Measurements from ENCODE around the gene IQSEC1. TPM values are rescaled to one million over a fixed set of nuclear protein-coding genes. Genes with fewer than 3 reads are reported as not detected.

IQSEC1 gene
- total RNA-seq, 1 experiment from 2014 or later, result 28.1 TPM

- no peaks in the 10 kb centered on the region; a peak in 1 of 4 replicates for H3K36me3 ChIP-seq (ENCODE audit: control insufficient read depth in 1 of 2, insufficient read depth in 2 of 2, low read length in 2 of 2)
- intact Hi-C loops (cut with micrococcal nuclease), result no loop called here
- no peaks in the 10 kb centered on the region for H4K20me1 ChIP-seq (ENCODE audit: insufficient read depth)
- H3K4me3 ChIP-seq (replicated peaks in 1 of 2; ENCODE audit: low read depth in 1 of 2, low read length in 2 of 2), result no peak overlapping the region
- no peaks in the 10 kb centered on the region for H3K4me1 ChIP-seq (ENCODE audit: control insufficient read depth in 1 of 2, insufficient read depth in 2 of 2, low read length in 2 of 2)
- DNase-seq (ENCODE audit: low read depth, low spot score) (no peak), ATAC-seq (no peak)
- H3K9me3 ChIP-seq (ENCODE audit: control insufficient read depth in 1 of 2, insufficient read depth in 1 of 2, low read depth in 1 of 2, low read length in 2 of 2), result no peaks in the 10 kb centered on the region
- H3K79me2 ChIP-seq (ENCODE audit: insufficient read depth, low read length), result no peaks in the 10 kb centered on the region
- ChIA-PET POLR2A (no interaction called here), RAD21 (ENCODE audit: low non-redundant PET in 1 of 2, low total read pairs in 2 of 2, uncharacterized antibody in 2 of 2, unreplicated experiment in 2 of 2) (no interaction called here), CTCF (no interaction called here)
- BruUV-seq (replicated peaks), result no TSS peak
- no peak overlapping the region for H3K27ac ChIP-seq (ENCODE audit: low read depth, low read length)
- no peak overlapping the region for H2AFZ ChIP-seq (ENCODE audit: low read depth, low read length, poor library complexity, severe bottlenecking)
- TF ChIP-seq EZH2phosphoT487 (IDR thresholded peaks at IDR 0.05; ENCODE audit: borderline replicate concordance) (no peak), ZNF274 (IDR thresholded peaks at IDR 0.05; ENCODE audit: low read depth, low read length) (no peak), ZFX (IDR thresholded peaks at IDR 0.05) (no peak), RAD21 (IDR thresholded peaks at IDR 0.05; ENCODE audit: low read depth) (no peak), ATF3 (IDR thresholded peaks at IDR 0.05) (no peak), CEBPB (IDR thresholded peaks at IDR 0.05; ENCODE audit: low read depth) (no peak), FOSL1 (IDR thresholded peaks at IDR 0.05; ENCODE audit: low read depth) (no peak), POLR2A (IDR thresholded peaks at IDR 0.05; ENCODE audit: borderline replicate concordance, extremely low read depth, insufficient read depth, insufficient read length) (no peak), EZH2 (IDR thresholded peaks at IDR 0.05) (no peak), SP1 (IDR thresholded peaks at IDR 0.05; ENCODE audit: low read depth) (no peak), JUND (IDR thresholded peaks at IDR 0.05) (no peak), SIN3A (IDR thresholded peaks at IDR 0.05; ENCODE audit: low read depth) (no peak), TCF7L2 (IDR thresholded peaks at IDR 0.05; ENCODE audit: borderline replicate concordance, extremely low read depth, insufficient read depth, insufficient read length) (no peak), POLR2AphosphoS5 (IDR thresholded peaks at IDR 0.05; ENCODE audit: low read depth, low read length) (no peak), CBX3 (IDR thresholded peaks at IDR 0.05; ENCODE audit: low read depth) (no peak)
- TF ChIP-seq, protein P1, sequence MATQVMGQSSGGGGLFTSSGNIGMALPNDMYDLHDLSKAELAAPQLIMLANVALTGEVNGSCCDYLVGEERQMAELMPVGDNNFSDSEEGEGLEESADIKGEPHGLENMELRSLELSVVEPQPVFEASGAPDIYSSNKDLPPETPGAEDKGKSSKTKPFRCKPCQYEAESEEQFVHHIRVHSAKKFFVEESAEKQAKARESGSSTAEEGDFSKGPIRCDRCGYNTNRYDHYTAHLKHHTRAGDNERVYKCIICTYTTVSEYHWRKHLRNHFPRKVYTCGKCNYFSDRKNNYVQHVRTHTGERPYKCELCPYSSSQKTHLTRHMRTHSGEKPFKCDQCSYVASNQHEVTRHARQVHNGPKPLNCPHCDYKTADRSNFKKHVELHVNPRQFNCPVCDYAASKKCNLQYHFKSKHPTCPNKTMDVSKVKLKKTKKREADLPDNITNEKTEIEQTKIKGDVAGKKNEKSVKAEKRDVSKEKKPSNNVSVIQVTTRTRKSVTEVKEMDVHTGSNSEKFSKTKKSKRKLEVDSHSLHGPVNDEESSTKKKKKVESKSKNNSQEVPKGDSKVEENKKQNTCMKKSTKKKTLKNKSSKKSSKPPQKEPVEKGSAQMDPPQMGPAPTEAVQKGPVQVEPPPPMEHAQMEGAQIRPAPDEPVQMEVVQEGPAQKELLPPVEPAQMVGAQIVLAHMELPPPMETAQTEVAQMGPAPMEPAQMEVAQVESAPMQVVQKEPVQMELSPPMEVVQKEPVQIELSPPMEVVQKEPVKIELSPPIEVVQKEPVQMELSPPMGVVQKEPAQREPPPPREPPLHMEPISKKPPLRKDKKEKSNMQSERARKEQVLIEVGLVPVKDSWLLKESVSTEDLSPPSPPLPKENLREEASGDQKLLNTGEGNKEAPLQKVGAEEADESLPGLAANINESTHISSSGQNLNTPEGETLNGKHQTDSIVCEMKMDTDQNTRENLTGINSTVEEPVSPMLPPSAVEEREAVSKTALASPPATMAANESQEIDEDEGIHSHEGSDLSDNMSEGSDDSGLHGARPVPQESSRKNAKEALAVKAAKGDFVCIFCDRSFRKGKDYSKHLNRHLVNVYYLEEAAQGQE (IDR thresholded peaks at IDR 0.05; ENCODE audit: low read depth), result no peak
- TF ChIP-seq, protein P2, sequence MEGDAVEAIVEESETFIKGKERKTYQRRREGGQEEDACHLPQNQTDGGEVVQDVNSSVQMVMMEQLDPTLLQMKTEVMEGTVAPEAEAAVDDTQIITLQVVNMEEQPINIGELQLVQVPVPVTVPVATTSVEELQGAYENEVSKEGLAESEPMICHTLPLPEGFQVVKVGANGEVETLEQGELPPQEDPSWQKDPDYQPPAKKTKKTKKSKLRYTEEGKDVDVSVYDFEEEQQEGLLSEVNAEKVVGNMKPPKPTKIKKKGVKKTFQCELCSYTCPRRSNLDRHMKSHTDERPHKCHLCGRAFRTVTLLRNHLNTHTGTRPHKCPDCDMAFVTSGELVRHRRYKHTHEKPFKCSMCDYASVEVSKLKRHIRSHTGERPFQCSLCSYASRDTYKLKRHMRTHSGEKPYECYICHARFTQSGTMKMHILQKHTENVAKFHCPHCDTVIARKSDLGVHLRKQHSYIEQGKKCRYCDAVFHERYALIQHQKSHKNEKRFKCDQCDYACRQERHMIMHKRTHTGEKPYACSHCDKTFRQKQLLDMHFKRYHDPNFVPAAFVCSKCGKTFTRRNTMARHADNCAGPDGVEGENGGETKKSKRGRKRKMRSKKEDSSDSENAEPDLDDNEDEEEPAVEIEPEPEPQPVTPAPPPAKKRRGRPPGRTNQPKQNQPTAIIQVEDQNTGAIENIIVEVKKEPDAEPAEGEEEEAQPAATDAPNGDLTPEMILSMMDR (IDR thresholded peaks at IDR 0.05 in 2 of 3, conservative IDR thresholded peaks at IDR 0.05 in 1 of 3; ENCODE audit: borderline replicate concordance in 1 of 3, insufficient read depth in 1 of 3, low read depth in 2 of 3, low read length in 2 of 3), result no peak
- TF ChIP-seq, protein P3, sequence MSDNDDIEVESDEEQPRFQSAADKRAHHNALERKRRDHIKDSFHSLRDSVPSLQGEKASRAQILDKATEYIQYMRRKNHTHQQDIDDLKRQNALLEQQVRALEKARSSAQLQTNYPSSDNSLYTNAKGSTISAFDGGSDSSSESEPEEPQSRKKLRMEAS (IDR thresholded peaks at IDR 0.05), result no peak
- TF ChIP-seq, protein P4, sequence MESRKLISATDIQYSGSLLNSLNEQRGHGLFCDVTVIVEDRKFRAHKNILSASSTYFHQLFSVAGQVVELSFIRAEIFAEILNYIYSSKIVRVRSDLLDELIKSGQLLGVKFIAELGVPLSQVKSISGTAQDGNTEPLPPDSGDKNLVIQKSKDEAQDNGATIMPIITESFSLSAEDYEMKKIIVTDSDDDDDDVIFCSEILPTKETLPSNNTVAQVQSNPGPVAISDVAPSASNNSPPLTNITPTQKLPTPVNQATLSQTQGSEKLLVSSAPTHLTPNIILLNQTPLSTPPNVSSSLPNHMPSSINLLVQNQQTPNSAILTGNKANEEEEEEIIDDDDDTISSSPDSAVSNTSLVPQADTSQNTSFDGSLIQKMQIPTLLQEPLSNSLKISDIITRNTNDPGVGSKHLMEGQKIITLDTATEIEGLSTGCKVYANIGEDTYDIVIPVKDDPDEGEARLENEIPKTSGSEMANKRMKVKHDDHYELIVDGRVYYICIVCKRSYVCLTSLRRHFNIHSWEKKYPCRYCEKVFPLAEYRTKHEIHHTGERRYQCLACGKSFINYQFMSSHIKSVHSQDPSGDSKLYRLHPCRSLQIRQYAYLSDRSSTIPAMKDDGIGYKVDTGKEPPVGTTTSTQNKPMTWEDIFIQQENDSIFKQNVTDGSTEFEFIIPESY (IDR thresholded peaks at IDR 0.05; ENCODE audit: extremely low read depth, insufficient replicate concordance, low read length), result no peak
- no peaks in the 10 kb centered on the region for H3K9me2 ChIP-seq (ENCODE audit: insufficient read depth)
- no peak overlapping the region for H3K4me2 ChIP-seq (ENCODE audit: low read length)
- no peak overlapping the region for H3K9ac ChIP-seq (ENCODE audit: low read length)
- H3K27me3 ChIP-seq (ENCODE audit: insufficient read depth, low read length), result no peaks in the 10 kb centered on the region
These were observed 132.4 kb downstream of the IQSEC1 start for GRCh38 chr3:12940854-12941253.
